Mononuclear cell (primary cell): Measurements from ENCODE around the gene CFAP299. TPM values are rescaled to one million over a fixed set of nuclear protein-coding genes. Genes with fewer than 3 reads are reported as not detected.

Source experiments
- H3K27me3 ChIP-seq: 2 replicates; pipeline ENCODE4 v1.6.0; 2011; ENCODE audit warnings: low read length, control low read depth; ENCODE audit not compliant: insufficient read depth
- H3K4me1 ChIP-seq: 2 replicates; pipeline ENCODE4 v1.5.1; 2011; ENCODE audit warnings: mild to moderate bottlenecking, low read length, control low read depth; ENCODE audit not compliant: insufficient read depth
- H3K4me3 ChIP-seq: 2 replicates; pipeline ENCODE4 v1.5.1; 2011; ENCODE audit warnings: mild to moderate bottlenecking, low read length, moderate library complexity
- H3K9me3 ChIP-seq: 2 replicates; pipeline ENCODE4 v1.5.1; 2011; ENCODE audit warnings: low read depth, mild to moderate bottlenecking, control low read depth, low read length
- total RNA-seq: library from RNA; depleted of rRNA; stranded (reverse); fragments of >200 nt; gene quantifications from one replicate; pipeline ENCODE4 v1.2.3, GENCODE V29; 2012

The CFAP299 gene
- total RNA-seq, 1 donor = 0.10 TPM

GRCh38 chr4:80900908-80901307, 565.4 kb downstream of the CFAP299 start:
- no peaks in the 10 kb centered on the region for H3K9me3 ChIP-seq

GRCh38 chr4:80903020-80903419, 567.5 kb downstream of the CFAP299 start:
- H3K27me3 ChIP-seq = no peaks in the 10 kb centered on the region
- H3K4me3 ChIP-seq = no peak overlapping the region
- H3K9me3 ChIP-seq = peaks cover 11% of the 10 kb centered on the region
- H3K4me1 ChIP-seq = no peaks in the 10 kb centered on the region

More at GRCh38 chr4:80900908-80901307, 565.4 kb downstream of the CFAP299 start:
- Histone ChIP-seq H3K4me3 (no peak overlapping the region), H3K4me1 (no peaks in the 10 kb centered on the region), H3K27me3 (no peaks in the 10 kb centered on the region)

GRCh38 chr4:80909938-80910337, 574.4 kb downstream of the CFAP299 start:
- H3K4me3 ChIP-seq = no peak overlapping the region
- H3K4me1 ChIP-seq = no peaks in the 10 kb centered on the region
- no peaks in the 10 kb centered on the region for H3K27me3 ChIP-seq
- H3K9me3 ChIP-seq = peaks cover 11% of the 10 kb centered on the region

- H3K4me3 ChIP-seq = no peak overlapping the region
- H3K4me1 ChIP-seq = no peaks in the 10 kb centered on the region
- H3K27me3 ChIP-seq = no peaks in the 10 kb centered on the region
- H3K9me3 ChIP-seq = peaks cover 11% of the 10 kb centered on the region
Measured at GRCh38 chr4:80911458-80911857, 575.9 kb downstream of the CFAP299 start.

GRCh38 chr4:80912350-80912749, 576.8 kb downstream of the CFAP299 start:
- Histone ChIP-seq H3K4me1 (no peaks in the 10 kb centered on the region), H3K9me3 (peaks cover 7% of the 10 kb centered on the region), H3K27me3 (no peaks in the 10 kb centered on the region), H3K4me3 (no peak overlapping the region)

GRCh38 chr4:80913381-80913780, 577.9 kb downstream of the CFAP299 start:
- H3K4me1 ChIP-seq = no peaks in the 10 kb centered on the region
- H3K9me3 ChIP-seq = no peaks in the 10 kb centered on the region
- no peak overlapping the region for H3K4me3 ChIP-seq
- no peaks in the 10 kb centered on the region for H3K27me3 ChIP-seq

DNA sequence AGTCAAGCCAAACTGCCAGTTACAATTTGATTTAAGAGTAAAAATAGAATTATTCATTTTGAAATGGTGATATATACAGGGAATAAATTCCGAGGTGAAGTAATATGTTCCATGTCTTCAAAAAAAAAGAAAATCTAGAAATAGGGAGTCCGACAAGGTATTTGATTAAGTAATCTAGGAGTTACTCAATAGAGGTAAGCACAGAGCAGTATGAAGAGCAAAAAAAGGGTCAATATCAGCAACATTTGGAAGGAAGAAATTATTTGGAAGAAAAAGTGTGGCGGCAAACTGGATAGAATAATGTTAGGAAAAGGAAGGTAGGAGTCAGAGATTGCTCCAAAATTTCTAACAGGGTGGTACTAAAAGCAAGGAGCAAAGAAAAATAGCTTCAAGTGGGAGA, 581.2 kb downstream of the CFAP299 start:
- no peaks in the 10 kb centered on the region for H3K27me3 ChIP-seq
- H3K4me3 ChIP-seq = no peak overlapping the region
- H3K9me3 ChIP-seq = no peaks in the 10 kb centered on the region
- H3K4me1 ChIP-seq = no peaks in the 10 kb centered on the region

DNA sequence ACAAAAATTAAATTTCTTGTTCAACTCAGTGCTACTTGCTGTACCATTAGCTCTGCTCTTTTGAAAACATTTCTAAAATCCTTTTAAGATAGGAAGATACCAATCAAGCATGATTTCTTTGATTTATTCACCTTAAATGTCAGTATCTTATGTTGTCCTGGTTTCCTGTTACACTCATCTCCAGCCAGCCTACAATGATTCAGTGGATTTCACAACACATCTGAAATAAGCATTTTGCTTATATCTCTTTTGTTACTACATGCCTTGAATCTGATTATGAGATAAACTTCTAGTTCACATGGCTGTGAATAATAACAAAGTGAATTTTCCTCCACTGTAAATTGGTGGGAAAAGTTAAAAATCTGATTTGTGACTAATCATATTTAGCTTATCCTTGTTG, 582.5 kb downstream of the CFAP299 start:
- H3K4me1 ChIP-seq = no peaks in the 10 kb centered on the region
- no peaks in the 10 kb centered on the region for H3K9me3 ChIP-seq
- H3K27me3 ChIP-seq = no peaks in the 10 kb centered on the region
- no peak overlapping the region for H3K4me3 ChIP-seq

- no peaks in the 10 kb centered on the region for H3K27me3 ChIP-seq
- H3K4me3 ChIP-seq = no peak overlapping the region
- no peaks in the 10 kb centered on the region for H3K4me1 ChIP-seq
Measured at GRCh38 chr4:80921441-80921840, 585.9 kb downstream of the CFAP299 start.

GRCh38 chr4:80922941-80923340, 587.4 kb downstream of the CFAP299 start:
- no peaks in the 10 kb centered on the region for H3K9me3 ChIP-seq
- no peaks in the 10 kb centered on the region for H3K27me3 ChIP-seq
- no peaks in the 10 kb centered on the region for H3K4me1 ChIP-seq
- no peak overlapping the region for H3K4me3 ChIP-seq

More at GRCh38 chr4:80921441-80921840, 585.9 kb downstream of the CFAP299 start:
- H3K9me3 ChIP-seq = no peaks in the 10 kb centered on the region

GRCh38 chr4:80925293-80925692, 589.8 kb downstream of the CFAP299 start:
- Histone ChIP-seq H3K4me3 (no peak overlapping the region), H3K27me3 (no peaks in the 10 kb centered on the region), H3K9me3 (no peaks in the 10 kb centered on the region), H3K4me1 (no peaks in the 10 kb centered on the region)

- Histone ChIP-seq H3K9me3 (no peaks in the 10 kb centered on the region), H3K4me1 (no peaks in the 10 kb centered on the region), H3K27me3 (no peaks in the 10 kb centered on the region), H3K4me3 (no peak overlapping the region)
Measured at GRCh38 chr4:80926446-80926845, 590.9 kb downstream of the CFAP299 start.

DNA sequence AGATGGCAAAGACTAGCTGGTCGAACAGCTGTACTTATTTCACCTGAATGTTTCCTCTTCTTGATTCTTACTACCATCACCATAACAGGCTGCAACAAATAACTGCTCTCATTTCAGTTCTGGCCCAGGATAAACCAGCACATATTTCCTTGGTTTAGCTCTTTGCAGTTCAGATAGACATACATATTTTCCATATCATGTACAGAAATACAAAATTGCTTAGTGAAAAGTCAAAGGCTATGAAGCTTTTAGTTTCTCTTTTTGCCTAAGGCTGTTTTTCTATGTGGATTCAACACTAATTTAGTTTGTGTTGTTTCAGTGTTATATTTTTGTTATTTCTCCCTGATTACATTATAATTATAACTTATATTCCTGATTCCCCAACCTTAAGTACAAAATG, 591.4 kb downstream of the CFAP299 start:
- H3K4me1 ChIP-seq = no peaks in the 10 kb centered on the region
- H3K27me3 ChIP-seq = no peaks in the 10 kb centered on the region
- H3K4me3 ChIP-seq = no peak overlapping the region
- H3K9me3 ChIP-seq = no peaks in the 10 kb centered on the region

DNA sequence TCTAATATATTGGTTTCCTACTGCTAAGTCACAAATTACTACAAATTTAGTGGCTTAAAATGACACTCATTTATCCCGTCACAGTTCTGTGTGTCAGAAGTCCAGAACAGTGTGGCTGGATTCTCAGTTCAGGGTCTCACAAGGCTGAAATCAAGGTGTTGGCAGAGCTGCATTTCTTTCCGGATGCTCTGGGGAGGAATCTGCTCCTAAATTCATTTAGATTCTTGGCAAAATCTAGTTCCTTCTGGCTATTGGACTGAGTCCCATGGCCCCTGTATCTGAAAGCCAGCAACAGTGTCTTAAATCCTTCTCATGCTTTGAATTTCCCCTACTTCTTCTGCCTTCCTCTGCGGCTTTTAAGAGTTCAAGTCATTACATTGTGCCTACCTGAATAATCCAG, 591.9 kb downstream of the CFAP299 start:
- Histone ChIP-seq H3K9me3 (no peaks in the 10 kb centered on the region), H3K4me3 (no peak overlapping the region), H3K27me3 (no peaks in the 10 kb centered on the region), H3K4me1 (no peaks in the 10 kb centered on the region)

DNA sequence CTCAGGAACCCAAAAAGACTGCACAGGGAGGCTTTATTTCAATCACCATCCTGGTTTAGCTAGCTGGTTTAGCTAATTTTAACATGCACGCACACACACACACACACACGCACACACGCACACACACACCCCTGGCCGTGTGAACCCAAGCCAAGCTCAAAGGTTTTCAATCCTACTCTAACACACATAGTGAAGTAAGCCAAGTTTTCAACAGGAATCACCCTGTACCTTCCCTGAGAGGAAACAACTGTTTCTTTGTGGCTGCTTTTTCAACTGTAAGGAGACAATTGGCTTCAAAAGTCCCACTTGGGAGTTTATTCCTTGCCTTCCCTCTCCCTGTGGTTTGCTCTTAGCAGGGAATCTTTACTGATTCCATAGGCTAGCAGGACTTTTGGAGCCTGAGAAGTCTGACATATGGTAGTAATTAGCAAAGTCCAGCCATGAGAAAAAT, 596.1 kb downstream of the CFAP299 start:
- Histone ChIP-seq H3K4me1 (no peaks in the 10 kb centered on the region), H3K9me3 (no peaks in the 10 kb centered on the region), H3K4me3 (no peak overlapping the region), H3K27me3 (no peaks in the 10 kb centered on the region)

GRCh38 chr4:80948141-80948540, 612.6 kb downstream of the CFAP299 start:
- H3K4me1 ChIP-seq = no peaks in the 10 kb centered on the region
- H3K9me3 ChIP-seq = no peaks in the 10 kb centered on the region
- H3K4me3 ChIP-seq = no peak overlapping the region
- H3K27me3 ChIP-seq = no peaks in the 10 kb centered on the region
